Occipital lobe (tissue), 2 donors: Measurements from ENCODE around the gene RASSF8. TPM values are rescaled to one million over a fixed set of nuclear protein-coding genes. Genes with fewer than 3 reads are reported as not detected.

Source experiments
- DNase-seq: peaks from one replicate; lab custom pipeline; 2025; lab: John Stamatoyannopoulos, UW
- total RNA-seq: library from RNA; depleted of rRNA; stranded (reverse); fragments of >200 nt; gene quantifications from one replicate; pipeline ENCODE4 v1.2.3, GENCODE V29; 2014

The RASSF8 gene, protein sequence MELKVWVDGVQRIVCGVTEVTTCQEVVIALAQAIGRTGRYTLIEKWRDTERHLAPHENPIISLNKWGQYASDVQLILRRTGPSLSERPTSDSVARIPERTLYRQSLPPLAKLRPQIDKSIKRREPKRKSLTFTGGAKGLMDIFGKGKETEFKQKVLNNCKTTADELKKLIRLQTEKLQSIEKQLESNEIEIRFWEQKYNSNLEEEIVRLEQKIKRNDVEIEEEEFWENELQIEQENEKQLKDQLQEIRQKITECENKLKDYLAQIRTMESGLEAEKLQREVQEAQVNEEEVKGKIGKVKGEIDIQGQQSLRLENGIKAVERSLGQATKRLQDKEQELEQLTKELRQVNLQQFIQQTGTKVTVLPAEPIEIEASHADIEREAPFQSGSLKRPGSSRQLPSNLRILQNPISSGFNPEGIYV
- 22.5 TPM for total RNA-seq

DNA sequence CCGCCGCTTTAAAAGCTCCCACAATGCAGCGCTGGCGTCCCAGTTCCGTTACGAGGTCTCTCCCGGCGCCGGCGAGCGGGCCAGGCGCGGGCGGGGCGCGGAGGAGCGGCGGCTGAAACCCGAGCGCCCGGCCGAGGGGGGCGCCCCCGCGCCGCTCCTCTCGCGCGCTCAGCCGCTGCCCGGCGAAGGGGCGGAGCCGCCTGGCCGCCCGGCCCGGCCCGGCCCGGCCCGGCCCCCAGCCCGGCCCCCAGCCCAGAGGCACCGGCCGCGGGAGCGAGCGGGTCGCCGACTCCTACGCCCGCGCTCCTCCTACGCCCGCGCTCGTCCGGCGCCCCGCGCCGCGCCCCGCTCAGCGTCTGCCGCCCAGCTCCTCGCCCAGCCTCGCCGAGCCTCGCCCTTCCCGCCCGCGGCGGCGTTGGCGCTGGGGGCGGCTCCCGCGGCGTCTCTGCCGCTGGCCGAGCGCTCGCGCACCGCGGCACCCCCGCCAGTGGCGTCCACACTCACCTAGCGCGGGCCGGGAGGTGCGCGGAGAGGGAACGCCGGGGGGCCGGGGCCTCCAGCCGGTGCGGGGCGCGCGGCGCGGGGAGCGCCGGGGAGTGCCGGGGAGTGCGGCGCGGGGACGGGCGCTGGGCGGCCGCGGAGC lies at the start of gene RASSF8:
RASSF8 (plus strand) TSS at position 255 of the 643 bp plus-strand sequence. CDS start 96,662 bp downstream, outside the sequence.
- peak; percentile 77 for DNase-seq

DNA sequence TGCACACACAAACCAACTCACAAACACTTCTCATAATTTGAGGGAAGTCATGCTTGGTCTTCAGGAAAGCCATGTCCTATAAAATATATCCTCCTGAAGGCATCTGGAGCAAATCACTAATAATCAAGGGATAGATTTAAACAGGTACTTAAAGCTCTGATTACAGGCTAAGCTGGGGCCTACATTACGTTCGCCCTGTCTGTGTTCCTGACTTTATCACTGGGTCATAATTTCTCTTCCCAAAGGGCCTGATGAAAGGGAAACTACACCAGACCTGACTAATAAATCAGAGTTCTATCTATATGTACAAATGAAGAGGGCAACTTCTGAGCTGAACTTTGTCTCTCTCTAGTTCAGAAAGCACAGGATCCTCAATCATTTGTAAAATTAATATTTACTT lies 43.9 kb upstream of the RASSF8 start:
- no peak for DNase-seq

DNA sequence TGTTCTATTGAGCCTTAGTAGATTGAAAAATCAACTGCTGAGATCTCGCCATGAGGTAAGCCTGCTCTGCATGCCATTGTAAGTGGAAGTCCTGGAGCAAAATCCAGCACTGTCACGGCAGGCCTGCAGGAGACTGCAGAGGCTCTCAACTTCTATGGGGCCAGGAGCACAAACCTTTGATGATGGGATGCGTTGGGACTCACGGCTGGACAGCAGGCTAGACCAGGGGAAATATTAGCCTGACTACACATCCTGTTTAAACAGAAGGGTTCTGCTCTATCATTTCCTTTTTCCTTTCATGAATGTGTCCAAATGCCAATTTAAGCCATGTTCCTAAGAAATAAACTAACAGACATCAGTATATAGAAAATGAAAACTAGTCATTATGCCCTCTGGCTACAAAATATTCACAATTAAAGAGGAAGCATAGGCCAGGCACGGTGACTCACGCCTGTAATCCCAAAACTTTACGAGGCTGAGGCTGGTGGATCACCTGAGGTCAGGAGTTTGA lies 33.9 kb upstream of the RASSF8 start:
- DNase-seq, result no peak

DNA sequence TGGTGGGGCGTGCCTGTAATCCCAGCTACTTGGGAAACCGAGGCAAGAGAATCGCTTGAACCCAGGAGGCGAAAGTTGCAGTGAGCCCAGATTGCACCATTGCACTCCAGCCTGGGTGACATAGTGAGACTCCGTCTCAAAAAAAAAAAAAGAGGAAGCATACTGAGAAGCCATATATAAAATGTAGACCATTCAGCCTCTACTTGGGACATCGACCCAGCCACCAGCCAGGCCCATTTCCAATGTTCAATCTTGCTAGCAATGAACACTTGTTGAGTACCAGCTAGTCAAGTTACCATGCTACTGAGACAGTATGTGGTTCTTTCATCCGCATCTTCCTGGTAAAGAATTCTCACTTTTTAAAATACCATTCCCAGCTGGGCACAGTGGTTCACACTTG lies 33.4 kb upstream of the RASSF8 start:
- no peak for DNase-seq

DNA sequence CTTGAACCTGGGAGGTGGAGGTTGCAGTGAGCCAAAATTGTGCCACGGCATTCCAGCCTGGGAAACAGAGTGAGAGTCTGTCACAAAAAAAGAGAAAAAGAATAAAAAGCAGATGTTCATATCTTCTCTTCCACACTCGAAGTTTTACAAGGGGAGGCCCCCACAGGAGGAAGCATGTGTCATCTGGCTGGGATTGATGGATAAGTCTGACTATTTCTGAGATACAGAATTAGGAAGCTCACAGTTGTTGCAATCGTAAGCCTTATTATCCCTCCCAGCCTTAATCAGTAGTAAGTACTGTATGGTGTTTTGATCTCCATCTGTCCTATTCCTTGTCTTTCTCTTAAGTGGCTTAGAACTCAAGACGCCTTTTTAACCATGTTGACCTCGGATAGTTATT lies 31.9 kb upstream of the RASSF8 start:
- DNase-seq, result no peak

DNA sequence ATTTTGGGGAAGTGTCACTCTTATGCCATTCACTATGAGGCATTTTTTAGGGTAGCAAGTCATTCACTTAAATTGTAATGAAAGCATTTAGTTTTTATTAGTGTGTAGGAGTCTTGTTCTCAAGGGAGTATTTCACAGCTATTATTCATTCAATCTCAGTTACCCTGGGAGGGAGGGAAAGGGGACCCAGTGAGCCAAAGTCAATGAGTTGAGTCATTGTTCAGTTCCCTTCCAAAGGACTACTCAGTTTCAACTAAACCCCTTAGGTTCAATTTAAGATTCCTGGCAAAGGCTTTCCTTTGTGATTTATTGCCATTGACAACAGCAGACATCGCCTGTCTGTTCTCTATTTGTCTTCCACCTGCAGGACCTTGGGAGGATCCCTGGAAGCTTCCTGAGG lies 29.3 kb upstream of the RASSF8 start:
- no peak for DNase-seq

DNA sequence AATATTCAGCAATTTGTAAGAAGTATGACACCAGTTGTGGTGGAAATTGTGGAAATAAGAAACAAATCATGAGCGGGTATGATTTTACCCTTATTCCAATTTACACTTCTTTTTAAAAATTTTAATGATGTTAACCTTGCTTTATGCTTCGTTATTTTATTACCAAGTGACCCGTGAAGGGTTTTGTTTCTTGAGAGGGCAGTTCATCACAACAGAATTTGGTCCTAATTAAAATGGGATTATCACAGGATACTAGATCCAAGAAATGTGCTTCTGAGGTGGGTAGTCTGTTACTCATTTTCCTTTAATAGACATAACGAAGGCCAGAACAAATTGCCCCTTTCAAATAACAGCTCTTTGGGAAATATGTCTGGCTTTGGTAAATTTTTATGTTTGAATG lies 25.5 kb upstream of the RASSF8 start:
- DNase-seq, result no peak

DNA sequence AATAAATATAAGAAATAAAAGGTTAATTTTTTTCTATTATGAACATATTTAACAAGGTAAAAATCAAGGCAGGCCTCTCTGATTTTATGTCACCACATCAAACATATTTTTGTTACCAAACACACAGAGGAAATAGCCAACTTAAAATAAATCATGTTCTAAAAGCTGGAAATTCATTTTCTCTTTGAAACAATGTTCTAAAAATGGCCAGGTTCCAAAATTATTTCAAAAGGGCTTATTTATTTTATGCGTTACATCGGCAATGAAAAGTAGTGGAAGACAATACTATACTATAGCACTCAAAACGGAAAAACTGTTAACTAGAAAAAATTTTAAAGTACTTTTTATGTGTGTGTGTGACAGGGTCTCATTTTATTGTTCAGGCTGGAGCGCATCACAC lies 24.0 kb upstream of the RASSF8 start:
- DNase-seq, result no peak

DNA sequence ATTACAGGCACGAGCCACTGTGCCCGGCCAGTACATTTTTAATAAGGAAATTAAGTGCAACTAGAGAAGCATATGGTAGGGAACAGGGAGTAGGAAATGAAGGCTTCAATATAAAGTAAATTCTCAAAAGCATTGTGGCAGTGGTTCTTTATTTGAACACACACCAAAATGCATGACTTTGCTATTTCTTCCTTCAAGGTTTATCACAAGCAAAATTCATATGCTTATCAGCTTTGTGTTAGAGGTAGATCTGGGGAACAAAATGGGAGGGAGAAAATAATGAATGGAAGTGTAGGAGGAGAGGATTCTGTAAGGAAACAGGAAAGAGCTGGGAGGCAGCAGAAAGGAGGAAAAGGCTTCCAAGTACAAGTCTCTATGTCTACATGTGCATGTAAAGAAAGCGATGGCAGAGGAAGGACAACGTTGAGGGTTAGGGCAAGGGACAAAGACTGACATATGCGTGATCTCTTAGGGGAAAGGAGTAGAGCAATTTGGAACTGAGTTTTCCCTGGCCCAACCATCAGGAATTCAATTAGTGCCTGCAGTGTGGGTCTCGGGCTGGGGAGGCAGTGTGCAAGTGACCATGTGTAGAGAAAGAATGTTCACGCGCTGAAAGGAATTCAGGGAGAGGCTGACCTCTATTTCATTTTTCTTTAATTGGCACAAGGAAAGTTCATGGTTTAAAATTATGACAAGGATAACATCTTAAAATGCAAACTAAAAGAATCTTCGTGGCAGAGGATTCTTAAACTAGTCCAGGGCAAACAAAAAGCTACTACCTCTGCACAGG lies 22.9 kb upstream of the RASSF8 start:
- DNase-seq, result no peak

DNA sequence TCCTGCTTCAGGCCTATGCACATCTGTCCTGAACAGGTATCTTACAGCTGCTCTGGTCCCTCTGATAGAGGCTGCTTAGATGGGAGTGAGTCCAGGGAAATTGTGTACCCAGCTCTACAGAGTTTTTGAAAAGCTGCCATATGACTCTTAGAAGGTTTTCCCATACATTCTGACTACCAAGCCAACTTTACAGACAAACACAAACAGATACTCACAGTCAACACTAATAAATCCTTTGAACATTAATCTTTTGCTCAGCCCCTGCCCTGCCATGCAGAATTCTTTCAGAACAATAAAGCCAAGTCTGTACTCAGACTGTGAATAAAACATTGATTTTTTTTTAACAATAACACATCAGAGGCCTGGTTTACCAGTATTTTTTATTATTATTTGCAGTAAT lies 21.4 kb upstream of the RASSF8 start:
- DNase-seq, result no peak

DNA sequence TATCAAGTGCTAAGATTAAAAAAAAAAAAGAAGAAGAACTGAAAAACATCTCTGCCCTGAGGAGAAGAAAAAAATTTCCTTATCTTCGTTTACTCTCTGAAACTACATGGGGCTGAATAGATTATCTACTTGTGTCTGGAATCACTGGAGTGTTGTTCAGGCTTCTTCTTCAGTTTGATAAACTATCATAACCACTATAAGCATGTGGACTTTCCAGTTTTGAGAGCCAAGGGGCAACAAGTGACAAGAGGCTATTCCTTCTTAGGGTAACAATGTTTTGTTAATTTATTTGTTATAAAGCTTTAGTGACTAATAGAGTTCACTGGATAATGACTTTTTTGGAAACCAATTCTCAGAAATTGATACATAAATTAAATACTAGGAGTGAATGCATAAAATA lies 19.9 kb upstream of the RASSF8 start:
- no peak for DNase-seq

DNA sequence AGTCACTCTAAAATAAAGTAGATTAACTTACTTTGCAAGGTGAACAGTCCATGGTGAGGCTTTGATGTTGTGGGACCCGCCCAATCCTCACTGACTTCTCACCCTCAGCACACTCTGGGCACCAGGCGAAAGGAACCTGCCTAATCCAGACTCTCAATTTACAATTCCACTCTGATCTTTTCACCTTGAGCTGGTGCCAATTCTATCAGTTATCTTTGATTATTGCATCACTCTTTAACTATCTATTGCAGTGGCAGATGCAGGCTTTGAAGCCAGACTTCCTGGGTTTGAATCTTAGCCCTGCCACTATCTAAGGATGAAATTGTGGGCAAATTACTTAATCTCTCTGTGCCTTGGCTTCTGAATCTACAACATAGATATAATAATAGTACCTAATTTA lies 18.9 kb upstream of the RASSF8 start:
- DNase-seq, result no peak

DNA sequence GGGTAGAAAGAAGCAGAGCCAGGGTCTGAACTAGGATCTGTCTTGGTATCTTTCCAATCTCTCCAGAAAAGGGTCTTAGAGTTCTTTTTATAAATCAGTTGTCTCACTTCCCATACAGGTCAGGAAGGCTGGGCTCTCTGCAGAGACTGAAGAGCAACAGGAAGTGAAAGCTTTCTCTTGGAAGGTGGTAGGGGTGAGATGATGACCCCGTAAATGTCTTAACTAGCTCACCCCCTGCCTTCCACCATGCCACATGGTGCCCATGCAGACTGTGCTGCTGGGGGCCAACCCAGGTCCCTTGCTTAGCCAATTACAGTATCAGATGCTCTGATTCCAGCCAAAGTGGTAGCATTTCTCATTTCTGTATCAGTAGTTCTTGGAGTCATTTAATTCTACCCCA lies 17.6 kb upstream of the RASSF8 start:
- no peak for DNase-seq

DNA sequence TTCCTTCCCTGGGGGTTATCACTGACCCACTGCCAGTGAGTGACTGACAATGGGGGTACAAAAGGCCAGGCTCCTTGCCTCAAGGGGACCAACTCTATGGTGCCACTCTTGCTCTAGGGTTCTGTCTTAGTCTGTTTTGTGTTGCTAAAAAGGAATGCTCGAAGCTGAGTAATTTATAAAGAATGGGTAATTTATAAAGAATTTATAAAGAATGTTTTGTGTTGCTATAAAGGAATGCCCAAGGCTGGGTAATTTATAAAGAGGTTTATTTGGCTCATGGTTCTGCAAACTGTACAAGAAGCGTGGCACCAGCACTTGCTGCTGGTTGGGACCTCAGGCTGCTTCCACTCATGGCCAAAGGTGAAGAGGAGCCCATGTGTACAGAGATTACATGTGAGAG lies 15.8 kb upstream of the RASSF8 start:
- DNase-seq, result no peak

DNA sequence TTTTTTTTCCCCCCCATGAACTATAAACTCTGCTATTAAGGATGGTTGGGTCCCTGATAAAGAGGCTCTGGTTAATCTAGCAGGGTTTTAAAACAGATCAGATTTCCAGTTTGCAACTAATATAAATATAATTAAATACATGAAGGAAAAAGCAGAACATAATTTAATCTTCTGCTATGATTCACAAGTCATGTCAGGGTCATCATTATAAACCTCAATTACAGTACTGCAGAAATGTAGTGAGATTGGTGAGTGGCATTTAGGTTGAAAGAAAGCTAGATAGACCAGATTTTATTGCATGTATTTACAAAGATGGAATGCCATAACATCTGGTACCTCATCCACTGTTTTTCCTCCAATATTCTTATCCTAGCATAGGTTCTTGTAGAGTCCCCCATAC lies 14.5 kb upstream of the RASSF8 start:
- no peak for DNase-seq

DNA sequence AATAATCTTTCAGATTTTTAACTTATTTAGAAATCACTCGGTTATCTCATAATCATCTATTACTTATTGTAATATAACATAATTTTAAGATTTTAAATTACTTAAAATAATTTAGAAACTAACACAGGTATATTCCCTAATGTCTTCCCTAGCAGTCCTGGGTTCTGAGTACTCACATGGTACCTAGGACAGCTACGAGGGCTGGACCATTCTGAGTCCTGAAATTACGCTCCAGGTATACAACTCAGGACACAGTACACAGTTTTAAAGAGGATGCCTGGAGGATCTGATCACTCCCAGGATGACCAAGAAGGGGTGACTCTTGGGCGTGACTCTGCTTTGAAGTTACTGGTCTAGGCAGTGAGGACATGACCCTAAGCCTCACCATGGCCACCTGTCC lies 9.1 kb upstream of the RASSF8 start:
- DNase-seq, result no peak

DNA sequence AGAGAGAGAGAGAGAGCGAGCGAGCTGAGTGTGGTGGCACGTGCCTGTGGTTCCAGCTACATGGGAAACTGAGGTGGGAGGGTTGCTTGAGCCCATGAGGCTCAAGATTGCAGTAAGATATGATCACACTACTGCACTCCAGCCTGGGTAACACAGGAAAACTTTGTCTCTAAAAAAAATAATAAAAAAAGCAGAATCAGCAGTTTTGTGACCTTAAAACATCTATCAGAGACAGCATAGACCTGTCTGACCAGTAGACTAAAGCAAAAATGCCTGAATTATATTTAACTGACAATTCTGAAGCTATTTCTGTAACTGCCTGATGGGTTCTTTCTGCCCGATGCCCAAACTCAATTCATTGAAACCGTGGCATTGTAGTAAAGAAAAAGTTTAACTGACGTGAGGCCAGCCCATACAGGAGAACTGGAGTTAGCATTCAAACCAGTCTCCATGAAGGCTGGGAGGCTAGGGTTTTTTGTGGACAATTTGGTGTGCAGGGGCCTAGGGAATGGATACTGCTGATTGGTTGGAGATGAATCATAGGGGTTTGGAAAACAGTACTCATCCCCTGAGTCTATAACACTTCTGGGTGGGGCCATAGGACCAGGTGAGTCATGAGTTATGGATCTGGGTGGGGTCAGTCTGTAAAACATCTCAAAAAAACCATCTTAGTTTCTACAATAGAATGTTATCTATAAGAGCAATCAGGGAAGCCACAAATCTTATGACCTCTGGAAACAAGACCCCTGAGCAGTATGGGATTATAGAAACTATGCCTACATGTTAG lies 8.0 kb upstream of the RASSF8 start:
- no peak for DNase-seq

DNA sequence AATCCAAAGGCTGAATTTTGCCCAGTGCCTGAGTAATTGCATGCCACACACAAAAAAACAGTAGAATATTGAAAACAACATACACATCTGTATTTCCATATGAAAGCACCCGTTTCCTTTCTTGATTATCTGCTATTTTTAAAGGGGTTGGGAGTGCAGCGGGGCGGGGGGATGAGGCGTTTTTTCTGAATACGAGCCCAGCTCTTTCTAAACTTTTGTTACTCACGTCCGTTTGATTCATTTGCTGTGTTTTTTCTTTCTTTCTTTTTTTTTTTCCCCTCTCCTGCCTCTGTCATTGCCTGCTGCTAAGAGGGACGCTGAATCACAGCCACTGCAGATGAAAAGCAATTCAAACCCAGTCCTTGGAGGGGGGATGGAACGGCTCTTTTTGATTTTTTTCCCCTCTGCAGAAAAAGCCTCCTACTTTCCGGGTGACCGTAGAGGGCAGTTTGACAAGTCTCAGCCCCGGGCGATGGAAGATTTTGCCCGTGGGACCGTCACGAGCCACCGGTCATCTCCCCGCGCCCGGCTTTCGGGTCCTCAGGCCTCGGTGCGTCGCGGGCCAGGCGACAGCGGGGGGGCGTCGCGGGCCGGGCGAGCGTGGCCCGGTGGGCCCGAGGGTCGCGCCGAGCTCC lies 572 bp upstream of the RASSF8 start:
- DNase-seq, result peak; percentile 65

DNA sequence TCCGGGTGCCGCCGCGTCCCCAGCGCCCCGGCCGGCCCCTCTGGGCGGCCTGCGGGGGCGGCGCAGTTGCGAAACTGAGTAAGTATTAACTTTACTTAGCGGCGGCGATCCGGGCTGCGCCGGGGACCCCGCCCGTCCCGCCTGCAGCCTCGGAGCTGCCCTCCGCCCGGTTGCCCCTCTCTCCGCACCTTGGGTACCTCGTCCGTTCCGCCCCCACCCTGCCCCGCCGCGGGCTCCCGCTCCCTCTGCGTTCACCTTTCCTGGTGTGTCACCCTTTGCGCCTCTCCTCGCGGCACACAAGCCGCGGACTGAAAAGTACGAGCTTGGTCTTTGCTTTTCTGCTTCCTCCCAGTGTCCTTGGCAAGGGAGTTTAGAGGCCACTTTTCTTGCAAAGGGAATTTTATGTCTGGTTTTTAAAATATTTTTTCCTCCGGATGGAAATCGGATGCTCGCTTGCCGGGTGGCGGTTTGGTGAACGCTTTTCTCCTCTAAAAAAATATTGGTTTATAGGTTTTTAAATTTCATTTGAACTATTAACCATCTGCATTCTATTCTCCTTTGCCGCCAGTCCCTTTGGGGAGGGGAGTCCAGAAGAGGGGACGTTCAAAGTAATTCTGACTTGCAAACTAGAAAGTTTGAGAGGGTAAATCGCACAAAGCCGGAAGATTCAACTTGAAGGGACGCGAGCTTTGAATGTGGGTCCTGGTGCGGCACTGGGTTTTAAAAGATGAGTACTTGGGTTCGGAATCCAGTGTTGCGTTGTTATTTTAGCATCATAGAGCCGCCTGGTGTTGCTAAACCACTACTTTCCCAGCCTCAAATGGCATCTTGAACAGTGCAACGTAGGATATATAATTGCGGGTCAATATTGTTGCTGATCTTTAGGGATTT lies 834 bp downstream of the RASSF8 start:
- DNase-seq, result peak; percentile 35

DNA sequence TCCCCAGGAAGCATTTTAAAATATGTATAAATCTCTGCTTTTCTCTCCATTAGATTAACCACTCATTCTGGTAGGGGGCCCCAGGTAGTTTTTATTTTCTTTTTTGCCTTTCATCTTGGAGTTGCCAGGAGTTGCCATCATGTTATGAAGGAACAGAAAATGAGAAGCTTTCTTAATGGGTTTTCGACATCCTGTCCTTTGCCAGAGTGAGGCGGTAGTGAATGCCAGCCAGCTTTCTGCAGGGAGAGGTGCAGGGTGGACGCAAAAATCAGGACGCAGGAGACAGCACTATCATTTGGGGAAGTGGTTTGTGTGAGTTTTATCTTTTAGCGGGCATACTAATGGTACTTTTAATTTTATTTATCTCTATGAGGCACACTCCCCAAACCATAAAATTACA lies 1.7 kb downstream of the RASSF8 start:
- DNase-seq, result no peak
